Measurements from ENCODE around the gene AUTS2.
A peak's percentile ranks its signal among the peaks of the same experiment; 100 is the strongest.
"Not testable (repeated sequence)": the region's sequence is repeated elsewhere in the genome, so short reads cannot be mapped to it uniquely, and the experiment has no call there.

AUTS2 gene

GRCh38 chr7:70343519-70343918 lies 745.2 kb downstream of the AUTS2 start:
- no peak for DNase-seq

- DNase-seq: no peak
Measured at GRCh38 chr7:70344726-70345125, 746.5 kb downstream of the AUTS2 start.

- DNase-seq: no peak
Measured at GRCh38 chr7:70346844-70347462, 748.7 kb downstream of the AUTS2 start.

DNA sequence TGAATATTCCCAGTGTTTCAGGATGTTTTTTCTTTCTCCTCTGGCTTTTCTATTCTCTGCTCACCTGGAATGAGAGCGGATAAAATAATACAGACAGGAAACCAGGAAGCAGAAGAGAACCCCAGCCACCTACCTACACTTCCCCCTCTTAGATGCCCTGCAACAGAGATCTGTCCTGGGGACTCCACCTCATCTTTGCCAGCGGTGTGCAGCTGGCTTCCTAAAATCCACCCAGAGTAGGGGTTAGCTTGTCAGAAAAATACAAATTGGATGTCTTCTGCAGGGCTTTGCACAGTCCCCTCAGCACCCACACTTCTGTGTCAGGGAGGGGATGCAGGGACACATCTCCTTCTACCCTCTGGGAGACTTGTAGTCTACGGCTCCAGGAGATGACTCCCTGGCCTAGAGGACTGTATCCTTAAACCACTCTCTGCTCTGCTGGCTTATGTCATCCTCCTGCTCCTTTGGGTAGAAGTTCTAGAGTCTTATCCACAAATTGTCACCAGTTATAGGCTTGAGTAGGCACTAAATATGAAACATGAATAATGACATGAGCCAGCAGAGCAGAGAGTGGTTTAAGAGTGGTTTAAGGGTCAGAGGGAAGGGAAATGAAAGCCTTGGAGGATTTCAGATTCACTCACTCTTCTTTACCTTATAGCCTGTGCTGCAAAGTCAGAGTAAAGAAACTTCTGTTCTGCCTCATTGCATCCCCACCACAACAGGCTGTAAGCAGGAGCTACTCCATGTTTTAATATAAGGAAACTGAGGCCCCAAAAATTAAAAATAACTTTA lies 749.4 kb downstream of the AUTS2 start:
- no peak for DNase-seq

DNA sequence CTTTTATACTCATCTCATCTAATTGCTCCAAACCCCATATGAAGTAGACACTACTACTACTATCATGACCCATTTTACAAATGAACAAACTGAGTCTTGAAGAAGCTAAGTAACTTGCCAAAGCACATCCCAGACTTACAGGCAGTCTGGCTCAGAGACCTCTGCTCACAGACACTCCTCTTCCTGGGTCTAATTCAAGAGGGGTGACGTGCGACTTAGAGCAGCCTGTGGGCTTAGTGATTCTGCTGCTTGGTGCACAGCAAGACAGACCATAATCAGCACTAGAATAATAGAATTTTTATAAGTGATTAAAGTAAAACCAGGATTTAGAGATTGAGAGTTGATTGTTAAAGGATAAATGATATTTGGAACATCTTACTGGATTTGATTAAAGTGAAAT lies 750.8 kb downstream of the AUTS2 start:
- no peak for DNase-seq

GRCh38 chr7:70349819-70350218 lies 751.5 kb downstream of the AUTS2 start:
- no peak for DNase-seq

GRCh38 chr7:70352088-70352487 lies 753.8 kb downstream of the AUTS2 start:
- DNase-seq: no peak

DNA sequence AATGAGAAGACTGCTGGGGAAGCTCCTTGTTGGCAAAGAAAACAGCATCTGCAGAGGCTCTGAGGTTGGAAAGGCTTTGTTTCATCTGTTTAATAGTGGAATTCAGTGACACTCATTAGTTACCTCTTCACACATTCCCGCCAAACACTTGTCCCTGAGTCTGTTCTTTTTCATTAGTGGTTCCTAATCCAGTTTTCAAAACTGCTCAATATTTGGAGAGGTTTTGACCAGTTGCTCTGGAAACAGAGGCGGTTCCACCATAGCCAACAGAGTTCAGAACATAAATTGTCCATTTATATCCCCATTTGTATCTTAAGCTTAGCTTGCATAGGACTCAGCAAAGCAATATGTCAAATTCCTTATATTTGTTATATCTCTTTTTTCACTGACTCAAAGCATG lies 754.6 kb downstream of the AUTS2 start:
- no peak for DNase-seq

GRCh38 chr7:70353330-70353945 lies 755.2 kb downstream of the AUTS2 start:
- no peak for DNase-seq

GRCh38 chr7:70353946-70354335 lies 755.7 kb downstream of the AUTS2 start:
- DNase-seq: no peak

DNA sequence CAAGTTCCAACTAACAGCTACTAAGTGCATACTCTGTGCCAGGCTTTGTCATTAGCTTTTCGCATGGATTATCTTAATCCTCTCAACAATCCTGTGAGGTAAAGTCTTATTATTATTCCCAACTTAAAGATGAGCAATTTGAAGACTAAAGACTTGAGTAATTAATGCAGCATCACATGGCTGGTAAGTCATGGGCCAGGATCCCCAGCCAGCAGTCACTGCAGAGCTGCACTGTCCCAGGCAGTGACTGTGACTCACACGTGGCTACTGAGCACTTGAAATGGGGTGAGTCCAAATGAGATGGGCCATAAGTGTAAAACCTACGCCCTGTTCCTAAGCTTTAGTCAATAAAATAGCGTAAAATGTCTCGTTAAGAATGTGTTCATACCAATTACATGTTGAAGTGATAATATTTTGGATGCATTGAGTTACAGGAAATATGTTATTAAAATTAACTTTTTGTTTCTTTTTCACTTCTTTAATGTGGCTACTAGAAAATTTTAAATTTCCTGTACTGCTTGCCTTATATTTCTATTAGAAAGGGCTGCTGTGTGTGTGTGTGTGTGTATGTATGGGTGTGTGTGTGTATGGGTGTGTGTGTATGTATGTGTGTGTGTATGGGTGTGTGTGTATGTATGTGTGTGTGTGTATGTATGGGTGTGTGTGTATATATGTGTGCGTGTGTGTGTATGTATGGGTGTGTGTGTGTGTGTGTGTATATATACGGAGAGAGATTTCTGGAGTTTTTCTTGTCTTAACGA lies 756.3 kb downstream of the AUTS2 start:
- DNase-seq: no peak

DNA sequence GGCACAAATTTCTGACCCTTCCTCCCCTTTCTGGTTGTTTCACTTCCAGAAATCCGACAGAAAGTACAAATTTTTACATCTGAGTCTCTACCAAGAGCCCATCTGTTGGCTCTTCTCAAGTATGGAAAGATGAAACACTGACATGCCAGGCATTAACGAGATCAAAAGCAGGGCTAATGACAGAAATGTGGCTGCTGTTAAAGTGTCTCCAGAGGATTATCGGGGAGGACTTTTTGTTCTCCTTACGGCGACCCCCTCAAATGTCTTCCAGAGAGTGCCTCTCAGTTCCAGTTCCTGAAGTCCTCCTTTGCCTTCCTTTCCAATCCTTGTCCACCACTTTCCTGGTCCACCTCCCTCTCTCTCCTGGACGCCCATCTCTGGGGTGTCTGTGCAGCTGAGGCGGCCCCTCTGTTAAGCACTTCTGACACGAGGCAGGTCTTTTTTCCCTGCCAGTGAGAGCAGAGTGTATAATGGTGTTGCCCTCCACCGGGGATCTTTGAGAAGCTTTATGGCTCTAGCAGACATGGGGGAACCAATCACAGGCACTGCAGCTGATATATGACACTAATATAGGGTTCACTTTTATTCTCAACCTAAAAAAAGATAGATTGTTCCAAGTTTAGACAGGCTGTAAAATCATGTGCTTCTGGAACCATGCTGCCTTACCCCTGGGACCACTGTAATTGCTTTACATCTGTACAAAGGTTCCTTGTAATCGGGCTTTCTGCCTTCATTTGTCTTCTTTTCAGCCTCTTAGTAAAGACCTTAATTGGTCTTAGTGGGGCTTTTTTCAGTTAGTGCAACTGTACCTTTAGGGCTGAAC lies 757.1 kb downstream of the AUTS2 start:
- DNase-seq: no peak

- no peak for DNase-seq
Measured at GRCh38 chr7:70356085-70356786, 758.0 kb downstream of the AUTS2 start.

- DNase-seq: no peak
Measured at GRCh38 chr7:70356787-70357328, 758.6 kb downstream of the AUTS2 start.

DNA sequence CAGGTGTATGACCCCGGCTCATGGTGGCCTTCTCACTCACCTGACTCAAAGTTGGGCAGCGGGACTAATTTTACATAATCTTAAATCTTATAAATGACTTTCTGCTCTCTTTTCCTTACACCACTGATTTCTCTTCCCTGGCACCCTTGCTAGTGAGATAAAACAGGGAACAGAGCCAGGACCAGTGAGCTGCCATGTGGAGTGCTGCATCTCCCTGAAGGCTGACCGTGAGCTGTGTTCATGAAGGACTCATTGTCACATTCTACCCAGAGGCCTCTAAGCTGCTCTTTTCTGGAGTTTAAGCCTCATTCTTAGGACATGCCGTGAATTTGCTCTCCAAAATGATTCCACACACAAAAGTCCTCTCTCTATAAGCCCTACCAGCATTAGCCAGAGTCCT lies 762.3 kb downstream of the AUTS2 start:
- no peak for DNase-seq

DNA sequence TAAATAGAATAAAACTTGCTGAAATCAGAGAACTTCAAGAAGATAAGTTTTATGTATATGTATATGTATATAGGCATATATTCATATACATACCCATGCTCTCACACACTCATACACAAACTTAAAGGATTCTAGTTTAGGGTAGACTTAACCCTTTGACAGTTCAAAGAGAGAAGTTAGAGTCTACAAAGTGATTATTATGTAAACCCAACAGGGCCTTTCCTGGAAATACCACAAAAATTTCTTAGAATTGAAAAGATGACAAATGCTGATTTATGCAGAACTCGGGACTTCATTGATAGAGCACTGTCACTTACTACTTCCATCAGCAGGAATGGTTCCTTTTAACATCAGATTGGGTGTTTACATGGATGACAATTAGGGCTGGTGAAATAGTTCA lies 763.5 kb downstream of the AUTS2 start:
- peak; percentile 60 for DNase-seq

DNA sequence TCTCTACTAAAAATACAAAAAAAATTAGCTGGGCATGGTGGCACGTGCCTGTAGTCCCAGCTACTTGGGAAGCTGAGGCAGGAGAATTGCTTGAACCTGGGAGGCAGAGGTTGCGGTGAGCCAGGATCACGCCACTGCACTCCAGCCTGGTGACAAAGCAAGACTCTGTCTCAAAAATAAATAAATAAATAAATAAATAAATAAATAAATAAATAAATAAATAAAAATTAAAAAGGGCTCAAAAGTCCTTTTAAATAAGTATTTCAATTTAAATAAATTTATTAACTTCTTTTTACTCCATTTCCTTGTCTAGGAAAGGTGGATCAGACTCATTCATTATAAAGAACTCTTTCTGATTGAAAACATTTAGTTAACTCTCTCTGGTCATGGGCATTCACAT lies 766.1 kb downstream of the AUTS2 start:
- DNase-seq: not testable (repeated sequence)

DNA sequence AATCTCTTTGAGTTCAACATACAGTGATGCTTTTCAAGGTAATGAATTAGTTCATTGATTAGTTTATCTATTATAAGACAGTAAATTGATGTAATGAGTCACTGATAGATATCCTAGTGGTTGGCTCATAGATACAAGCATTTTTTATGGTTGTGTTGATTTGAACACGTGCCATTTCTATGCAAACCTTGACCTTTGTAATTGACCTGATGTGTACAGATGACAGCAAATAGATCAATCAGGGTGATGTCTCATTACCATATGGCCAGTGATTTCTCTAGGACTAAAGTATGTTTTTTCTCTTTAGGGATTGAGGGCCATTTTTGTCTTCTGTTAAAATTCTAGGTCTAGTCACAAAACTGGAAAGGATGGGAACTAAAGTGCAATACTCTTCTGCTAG lies 773.4 kb downstream of the AUTS2 start:
- DNase-seq: no peak

GRCh38 chr7:70372768-70373515 lies 774.7 kb downstream of the AUTS2 start:
- DNase-seq: no peak

DNA sequence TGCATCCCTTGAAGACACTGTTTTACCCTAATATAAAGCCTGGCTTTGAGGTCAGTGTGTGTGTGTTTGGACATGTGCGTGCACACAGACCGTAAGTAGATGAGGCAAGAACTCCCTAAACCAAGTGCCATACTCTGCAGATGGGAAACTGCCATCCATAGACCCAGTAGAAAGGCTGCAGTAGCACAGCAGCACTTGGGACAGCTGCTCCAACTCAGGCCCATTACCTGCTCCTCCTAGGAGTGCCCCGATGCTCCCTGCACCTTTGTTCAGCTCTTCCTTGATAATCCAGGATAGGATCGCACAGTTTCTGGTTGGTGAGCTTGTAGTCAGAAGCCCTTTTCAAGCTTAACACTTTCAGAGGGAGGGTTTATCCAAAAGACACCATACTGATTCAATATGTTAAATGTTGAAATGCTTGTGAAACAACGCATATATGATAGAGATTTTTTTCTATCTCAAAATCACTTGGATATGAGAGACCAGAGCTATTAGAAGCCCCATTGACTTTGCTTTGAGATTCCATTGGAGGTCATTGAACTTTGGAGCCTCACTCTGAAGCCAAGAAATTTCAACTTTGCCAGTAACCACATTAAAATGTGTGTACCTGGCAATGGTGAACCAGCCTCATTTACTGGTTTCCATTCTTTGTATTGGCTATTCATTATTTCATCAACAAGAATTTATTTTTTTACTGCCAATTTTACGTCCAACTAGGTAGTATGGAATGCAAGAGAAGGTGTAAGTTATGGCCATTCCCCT lies 776.7 kb downstream of the AUTS2 start:
- DNase-seq: no peak

Measured in hematopoietic multipotent progenitor cell treated with erythropoietin and hydrocortisone succinate and interleukin-3 and kit ligand, for 6 days (in vitro differentiated cells).